Stimulated activated CD4-positive, alpha-beta T cell treated with anti-CD3 and anti-CD28 coated beads, Interleukin-12 subunit alpha, Interleukin-12 subunit beta, amount 100 ng/mL, for 24 hours (primary cell): ENCODE data around the gene FBXW4.

Experiments used
- DNase-seq, 2 experiments: peaks; one replicate each; pipeline ENCODE4 v3.0.0-alpha.2; 2020; ENCODE audit warnings: low read depth in 2 of 2

FBXW4 gene

DNA sequence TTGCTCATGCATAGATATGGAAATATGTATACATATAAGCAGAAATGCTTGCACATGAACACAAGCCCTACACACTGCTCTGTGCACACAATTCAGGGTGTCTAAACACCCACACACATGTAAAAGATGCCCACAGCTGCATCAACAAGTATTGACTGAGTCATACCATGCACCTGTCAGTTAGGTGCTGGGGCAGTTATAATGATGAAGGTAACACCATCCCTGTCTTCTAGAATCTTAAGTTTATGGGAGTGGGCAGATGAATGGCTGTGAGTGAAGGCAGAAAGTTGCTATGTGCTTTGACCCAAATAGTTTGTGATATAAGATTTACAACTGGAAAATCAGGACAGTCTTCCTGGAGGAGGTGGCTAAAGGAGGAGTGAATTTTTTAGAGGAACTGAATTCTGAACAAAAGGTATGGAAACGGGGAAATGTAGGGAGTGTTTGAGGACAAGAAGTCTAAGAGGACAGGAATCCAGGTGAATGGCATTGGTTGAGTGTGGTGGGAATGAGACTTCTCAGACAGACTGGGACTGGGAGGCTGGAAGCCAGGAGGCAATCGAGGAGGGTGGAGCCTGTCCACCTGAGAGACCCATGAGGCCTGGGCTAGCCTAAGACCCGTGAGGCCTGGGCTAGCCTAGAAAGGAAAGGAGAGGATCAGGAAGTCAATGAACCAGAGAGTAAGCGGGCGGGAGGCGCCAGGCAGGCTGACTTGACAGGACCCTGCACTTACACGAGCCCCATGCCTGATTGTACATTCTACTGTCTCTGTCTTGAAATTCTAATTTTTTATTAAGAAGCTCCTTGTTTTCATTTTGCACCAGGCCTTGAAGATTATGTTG is 127.6 kb downstream of the FBXW4 start:
- no peak for DNase-seq

DNA sequence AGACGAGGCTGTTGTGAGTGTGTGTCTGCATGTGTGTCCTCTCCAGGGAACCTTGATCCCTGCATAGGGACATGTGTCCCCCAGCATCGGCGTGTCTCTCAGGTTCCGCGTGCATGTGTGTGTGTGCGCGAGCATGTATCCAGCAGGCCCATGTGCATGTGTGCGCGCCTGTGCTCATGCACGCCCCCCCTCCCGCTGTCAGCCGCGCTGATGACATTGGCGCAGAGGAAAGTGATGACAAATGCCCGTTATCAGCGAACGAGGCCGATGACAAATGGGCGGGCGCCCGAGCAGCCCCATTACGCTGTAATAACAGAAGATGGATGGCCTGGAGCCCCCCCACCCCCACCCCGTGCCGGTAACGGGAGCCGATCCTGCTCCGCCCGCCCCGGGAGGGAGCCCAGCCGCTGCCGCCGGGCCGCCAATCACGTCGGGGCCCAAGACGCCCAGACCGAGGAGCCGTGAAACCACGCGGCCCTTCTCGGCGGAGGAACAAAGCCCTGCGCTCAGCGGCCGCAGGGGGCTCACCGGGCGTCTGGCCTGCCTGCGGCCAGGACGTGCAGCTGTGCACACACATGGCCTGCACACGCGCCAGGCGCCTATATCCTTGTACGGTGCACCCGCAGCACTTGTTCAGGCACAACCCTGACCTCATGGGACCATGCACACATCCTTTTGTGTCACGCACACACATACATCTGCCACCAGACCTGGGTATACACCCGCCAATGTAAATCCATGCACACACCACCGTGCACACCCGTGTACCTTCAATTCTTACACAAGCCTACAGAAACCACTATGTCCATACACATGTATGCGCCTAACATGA is 128.4 kb downstream of the FBXW4 start:
- no peak for DNase-seq

DNA sequence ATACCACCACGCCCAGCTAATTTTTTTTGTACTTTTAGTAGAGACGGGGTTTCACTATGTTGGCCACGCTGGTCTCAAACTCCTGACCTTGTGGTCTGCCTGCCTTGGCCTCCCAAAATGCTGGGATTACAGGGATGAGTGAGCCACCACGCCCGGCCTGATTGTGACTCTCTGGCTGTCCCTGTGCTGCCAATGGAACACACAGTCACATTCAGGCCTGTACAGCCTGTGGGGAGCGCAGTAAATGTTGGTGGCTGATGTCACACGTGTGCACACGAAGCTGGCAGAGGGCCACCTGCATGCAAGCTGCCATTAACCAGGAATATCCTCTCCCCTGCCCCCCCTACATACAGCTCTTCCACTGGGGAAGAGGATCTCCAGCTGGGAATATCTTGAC is 129.0 kb downstream of the FBXW4 start:
- DNase-seq = no peak

DNA sequence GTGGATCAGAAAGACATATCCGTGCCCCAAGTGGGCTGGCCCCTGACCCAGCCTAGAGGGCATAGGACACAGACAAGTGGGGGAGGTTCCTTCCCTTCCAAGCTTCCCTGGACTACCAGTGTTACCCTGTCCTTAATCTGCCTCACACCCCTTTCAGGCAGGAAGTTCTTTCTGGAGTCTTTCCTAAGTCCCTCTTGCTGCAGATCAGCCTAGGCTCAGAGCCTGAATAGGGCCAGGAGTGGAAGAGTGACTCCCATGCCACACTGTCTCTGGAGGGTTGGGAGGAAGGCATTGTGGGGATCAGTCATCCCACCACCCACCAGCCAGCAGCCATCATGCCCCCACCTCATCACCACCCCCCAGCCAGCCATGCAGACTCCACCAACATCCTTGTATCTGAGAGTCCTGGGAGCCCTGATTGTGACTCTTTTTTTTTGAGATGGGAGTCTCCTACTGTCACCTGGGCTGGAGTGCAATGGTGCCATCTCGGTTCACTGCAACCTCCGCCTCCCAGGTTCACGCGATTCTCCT is 129.5 kb downstream of the FBXW4 start:
- no peak for DNase-seq

DNA sequence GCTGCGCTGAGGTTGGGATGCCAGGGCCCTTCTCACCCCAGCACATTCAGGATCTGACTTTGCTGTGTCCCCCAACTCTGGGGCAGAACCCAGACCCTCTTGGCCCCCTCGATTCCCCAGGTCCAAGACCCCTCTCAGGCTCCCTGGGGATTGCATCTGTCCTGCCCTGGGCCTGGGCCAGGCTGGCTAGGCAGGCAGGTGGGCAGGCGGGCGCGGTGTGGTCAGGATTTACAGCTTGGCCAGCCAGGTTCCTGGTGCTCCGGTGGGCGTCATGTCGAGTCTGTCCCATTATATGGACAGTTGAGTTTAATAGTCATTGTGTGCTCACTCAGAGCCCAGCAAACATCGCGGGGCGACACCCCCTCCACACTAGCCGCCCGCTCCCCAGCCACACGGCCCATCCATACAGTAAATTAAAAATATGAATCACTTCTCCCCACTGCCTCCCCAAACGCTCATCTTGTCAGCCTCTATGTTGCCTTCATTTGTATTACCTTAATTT is 130.4 kb downstream of the FBXW4 start:
- no peak for DNase-seq

DNA sequence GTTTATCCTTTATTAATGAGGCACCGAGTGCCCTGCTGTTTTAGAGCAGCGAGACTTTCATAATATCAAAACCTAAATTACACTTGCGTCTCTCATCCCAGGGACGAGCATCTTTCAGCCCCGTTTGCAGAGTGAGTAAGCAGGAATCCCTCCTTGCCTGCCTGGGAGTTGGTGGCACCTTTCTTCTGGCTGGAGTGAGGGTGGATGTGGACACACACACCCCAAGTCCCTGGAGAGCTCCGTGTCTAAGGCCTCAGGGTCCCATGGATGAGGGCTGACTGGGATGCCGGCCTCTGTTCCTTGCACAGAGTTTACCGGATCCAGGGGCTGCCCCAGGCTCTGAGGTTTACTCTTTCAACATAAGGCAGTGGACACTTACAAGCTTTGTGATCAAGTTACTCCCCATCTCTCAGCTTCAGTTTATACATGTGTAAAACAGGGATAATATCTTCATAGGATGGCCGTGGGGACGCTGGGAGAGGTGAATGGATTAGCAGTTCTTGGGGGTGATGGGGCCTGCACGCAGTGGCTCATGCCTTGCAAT is 131.4 kb downstream of the FBXW4 start:
- DNase-seq = no peak

DNA sequence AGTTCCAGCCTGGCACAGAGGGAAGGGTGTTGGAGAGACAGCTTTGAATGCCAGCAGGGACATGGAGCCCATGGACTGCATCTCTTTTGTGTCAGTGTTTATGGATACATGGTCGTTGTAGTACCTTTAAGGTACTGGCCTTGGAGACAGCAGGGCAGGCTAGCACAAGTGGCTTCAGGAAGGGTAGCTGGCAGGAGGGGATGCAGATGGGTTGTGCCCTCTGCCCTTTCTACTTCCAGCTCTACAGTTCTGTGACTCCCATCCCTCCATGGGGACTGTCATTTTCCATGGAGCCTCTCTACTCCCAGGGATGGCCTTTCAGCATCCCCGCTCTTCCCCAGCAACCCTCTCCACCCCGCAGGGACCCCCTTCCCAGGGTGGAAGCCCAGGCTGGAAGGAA is 132.0 kb downstream of the FBXW4 start:
- DNase-seq = no peak

DNA sequence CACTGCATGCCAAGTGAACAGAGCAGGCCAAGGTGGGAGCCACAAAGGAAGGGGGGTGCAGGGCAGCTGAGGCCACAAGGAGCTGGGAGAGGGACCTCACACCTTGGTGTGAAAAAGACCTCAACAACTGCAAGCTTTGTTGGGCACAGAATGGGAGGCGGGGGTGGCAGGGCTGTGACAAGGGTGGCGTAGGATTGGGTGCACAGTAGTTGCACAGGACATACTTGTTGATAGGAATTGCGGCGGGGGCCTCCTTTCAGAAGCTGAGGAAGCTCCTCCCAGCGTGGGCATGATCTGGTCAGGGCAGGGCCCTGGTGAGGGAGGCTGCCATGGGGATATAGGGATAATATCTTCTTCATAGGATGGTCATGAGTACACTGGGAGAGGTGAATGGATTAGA is 132.7 kb downstream of the FBXW4 start:
- no peak for DNase-seq

DNA sequence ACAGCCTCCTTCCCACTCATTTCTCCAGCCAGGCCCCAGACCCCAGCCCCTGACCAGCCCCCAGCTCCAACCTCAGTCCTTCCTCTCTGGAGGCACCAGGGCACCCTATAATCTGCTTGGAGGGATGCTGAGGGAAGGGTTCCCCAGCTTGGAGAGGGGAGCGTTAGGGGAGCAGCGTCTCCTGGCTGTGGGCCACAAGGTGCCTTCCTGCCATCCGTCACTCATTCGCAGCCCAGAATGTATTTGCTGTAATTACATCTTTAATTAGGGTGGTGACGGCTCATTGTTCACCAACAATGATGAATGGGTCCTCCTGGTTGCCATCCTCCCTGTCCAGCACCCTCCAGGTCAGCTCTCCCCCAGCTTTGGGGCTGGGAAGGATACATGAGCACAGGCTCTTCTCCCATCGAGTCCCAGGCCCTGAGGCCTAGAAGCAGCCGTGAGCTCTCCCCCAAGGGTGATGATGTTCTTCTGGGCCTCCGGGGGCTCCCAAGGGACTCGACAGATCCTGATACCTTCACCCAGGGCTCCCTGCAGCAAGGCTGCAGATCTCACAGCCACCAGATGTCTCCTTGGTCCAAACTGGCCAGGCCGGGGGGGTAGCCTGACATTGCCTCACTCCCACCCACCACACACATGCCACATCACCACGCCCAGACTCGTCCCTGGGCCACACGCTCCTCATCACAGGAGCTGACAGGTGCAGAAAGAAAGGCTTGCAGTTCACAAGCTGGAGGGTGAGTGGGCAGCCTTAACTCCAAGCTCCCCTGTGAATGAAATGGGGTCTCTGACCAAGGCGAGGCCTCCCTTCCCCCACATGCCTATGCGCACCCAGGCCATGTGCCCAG is 133.7 kb downstream of the FBXW4 start:
- no peak for DNase-seq
